GM23338 (cell line): ENCODE measurements around the gene PDK3. TPM values are rescaled to one million over a fixed set of nuclear protein-coding genes. Genes with fewer than 3 reads are reported as not detected.

ENCODE experiments used
- ATAC-seq: fragments of 200-7000 bp; cut with Tn5 transposase; 3 replicates; pipeline ENCODE4 v1.9.1; 2020
- DNase-seq: peaks from one replicate; pipeline ENCODE4 v3.0.0-alpha.2; 2015; ENCODE audit warnings: low spot score
- H2AFZ ChIP-seq: fragments of 200-600 bp; sonication (generic); 2 replicates; pipeline ENCODE4 v1.8.0; 2016; ENCODE audit warnings: antibody characterized with exemption, mild to moderate bottlenecking, moderate library complexity
- H3F3A ChIP-seq: fragments of 200-600 bp; sonication (generic); replicated peaks from 2 replicates; pipeline ENCODE4 v1.8.0; 2017; ENCODE audit warnings: antibody characterized with exemption, mixed run types, low read depth
- H3K27ac ChIP-seq: fragments of 200-600 bp; sonication (generic); 2 replicates; pipeline ENCODE4 v1.6.1; 2016; ENCODE audit warnings: low read depth
- H3K27me3 ChIP-seq: fragments of 200-600 bp; sonication (generic); 2 replicates; pipeline ENCODE4 v1.8.0; 2016; ENCODE audit warnings: mild to moderate bottlenecking, mixed run types, moderate library complexity; ENCODE audit not compliant: insufficient read depth
- H3K36me3 ChIP-seq: fragments of 200-600 bp; sonication (generic); 2 replicates; pipeline ENCODE4 v1.8.0; 2016; ENCODE audit warnings: mild to moderate bottlenecking; ENCODE audit not compliant: insufficient read depth
- H3K4me1 ChIP-seq: fragments of 200-600 bp; sonication (generic); 2 replicates; pipeline ENCODE4 v1.8.0; 2016; ENCODE audit warnings: mild to moderate bottlenecking, moderate library complexity; ENCODE audit not compliant: insufficient read depth
- H3K4me2 ChIP-seq: fragments of 200-600 bp; sonication (generic); 2 replicates; pipeline ENCODE4 v1.7.1; 2017; ENCODE audit warnings: mixed run types
- H3K4me3 ChIP-seq: fragments of 200-600 bp; sonication (generic); 2 replicates; pipeline ENCODE4 v1.6.1; 2016; ENCODE audit warnings: mixed run types
- H3K79me2 ChIP-seq: fragments of 200-600 bp; sonication (generic); replicated peaks from 2 replicates; pipeline ENCODE4 v1.8.0; 2017; ENCODE audit warnings: mild to moderate bottlenecking; ENCODE audit not compliant: insufficient read depth
- H3K9me2 ChIP-seq: fragments of 200-600 bp; sonication (generic); 2 replicates; pipeline ENCODE4 v1.8.0; 2017; ENCODE audit not compliant: insufficient read depth
- H4K20me1 ChIP-seq: fragments of 200-600 bp; sonication (generic); replicated peaks from 2 replicates; pipeline ENCODE4 v1.8.0; 2017; ENCODE audit warnings: mild to moderate bottlenecking; ENCODE audit not compliant: insufficient read depth
- H3K27ac Mint-ChIP-seq: 2 replicates; pipeline ENCODE4 v1.8.0; 2020; ENCODE audit warnings: inconsistent platforms, mild to moderate bottlenecking, moderate library complexity, mixed read lengths
- H3K27me3 Mint-ChIP-seq: 3 replicates; pipeline ENCODE4 v1.8.0; 2022; ENCODE audit warnings: low read depth, mild to moderate bottlenecking, moderate library complexity, mixed read lengths, inconsistent platforms; ENCODE audit not compliant: insufficient read depth, poor library complexity
- H3K36me3 Mint-ChIP-seq: 3 replicates; pipeline ENCODE4 v1.8.0; 2021; ENCODE audit warnings: low read depth, mild to moderate bottlenecking, inconsistent platforms, moderate library complexity, mixed read lengths
- H3K4me1 Mint-ChIP-seq: 3 replicates; pipeline ENCODE4 v1.8.0; 2020; ENCODE audit warnings: mild to moderate bottlenecking, inconsistent platforms, mixed read lengths
- H3K4me3 Mint-ChIP-seq: 3 replicates; pipeline ENCODE4 v1.8.0; 2021; ENCODE audit warnings: moderate library complexity, mild to moderate bottlenecking, inconsistent platforms, mixed read lengths
- H3K9me3 Mint-ChIP-seq: 3 replicates; pipeline ENCODE4 v1.8.0; 2020; ENCODE audit warnings: moderate library complexity, mild to moderate bottlenecking, inconsistent platforms, mixed read lengths
- CREB1 ChIP-seq: fragments of 250-450 bp; sonication (Bioruptor Pico); IDR thresholded peaks from 2 replicates; pipeline ENCODE4 v1.5.0; 2020; ENCODE audit warnings: low read depth, mild to moderate bottlenecking, moderate library complexity
- CTCF ChIP-seq, 2 experiments: fragments of 200-600 bp in 1 of 2; sonication (generic) in 1 of 2; conservative IDR thresholded peaks; 2 replicates each; pipeline versions ENCODE4 v1.5.1 to v1.6.1; 2016 to 2017; ENCODE audit warnings: antibody characterized with exemption in 2 of 2, low read depth in 2 of 2, mild to moderate bottlenecking in 2 of 2, moderate library complexity in 1 of 2
- ETS1 ChIP-seq: IDR thresholded peaks from 2 replicates; pipeline ENCODE4 v1.6.1; 2016; ENCODE audit warnings: antibody characterized with exemption
- EZH2 ChIP-seq: fragments of 200-600 bp; sonication (generic); IDR thresholded peaks from one replicate; pipeline ENCODE4 v1.8.0; 2017; ENCODE audit warnings: antibody characterized with exemption, mild to moderate bottlenecking, low read depth; ENCODE audit not compliant: unreplicated experiment
- JUNB ChIP-seq: IDR thresholded peaks from one replicate; pipeline ENCODE4 v1.6.1; 2016; ENCODE audit warnings: antibody characterized with exemption; ENCODE audit not compliant: unreplicated experiment
- NANOG ChIP-seq: IDR thresholded peaks from 2 replicates; pipeline ENCODE4 v1.6.1; 2016; ENCODE audit warnings: antibody characterized with exemption, borderline replicate concordance
- POLR2AphosphoS5 ChIP-seq: IDR thresholded peaks from 2 replicates; pipeline ENCODE4 v1.6.1; 2016; ENCODE audit warnings: antibody characterized with exemption, low read depth
- REST ChIP-seq: IDR thresholded peaks from one replicate; pipeline ENCODE4 v1.6.1; 2018; ENCODE audit warnings: antibody characterized with exemption; ENCODE audit not compliant: unreplicated experiment
- ZNF114 ChIP-seq: fragments of 250-450 bp; sonication (Bioruptor Pico); IDR thresholded peaks from 2 replicates; pipeline ENCODE4 v1.5.0; 2020; ENCODE audit warnings: mild to moderate bottlenecking, moderate library complexity
- ZNF331 ChIP-seq: fragments of 250-450 bp; sonication (Bioruptor Pico); IDR thresholded peaks from 2 replicates; pipeline ENCODE4 v1.5.0; 2020; ENCODE audit warnings: low read depth, mild to moderate bottlenecking, moderate library complexity
- polyA plus RNA-seq: library from polyadenylated mRNA; unstranded; fragments of >200 nt; fragmentation: Nextera tagmentation; extraction: Ambion mirVana; gene quantifications from 2 replicates; pipeline ENCODE4 v1.2.1, GENCODE V29; 2016
- total RNA-seq: library from RNA; depleted of rRNA; stranded (reverse); fragments of >200 nt; shearing (Covaris generic); gene quantifications from 2 replicates; pipeline ENCODE4 v1.2.3, GENCODE V29; 2014

Gene PDK3
- total and polyA plus RNA-seq, 2 experiments from 2014 or later: 35.7 to 51.2 TPM

- no peak for TF ChIP-seq REST
These were observed 41.0 kb downstream of the PDK3 start (continued) for GRCh38 chrX:24506082-24506481.

- Mint-ChIP-seq H3K27me3 (peaks cover 2% of the 10 kb centered on the region), H3K9me3 (no peaks in the 10 kb centered on the region; the same call in 2 of the 3 replicates), H3K36me3 (peaks cover 11% of the 10 kb centered on the region; the same call in 2 of the 3 replicates), H3K4me1 (no peaks in the 10 kb centered on the region; the same call in 2 of the 3 replicates), H3K27ac (no peak overlapping the region), H3K4me3 (no peak overlapping the region)
- Histone ChIP-seq H3F3A (no peaks in the 10 kb centered on the region), H3K79me2 (no peaks in the 10 kb centered on the region), H4K20me1 (no peaks in the 10 kb centered on the region), H3K36me3 (no peaks in the 10 kb centered on the region), H3K27me3 (no peaks in the 10 kb centered on the region), H3K9me2 (no peaks in the 10 kb centered on the region), H3K27ac (no peak overlapping the region), H3K4me2 (no peak overlapping the region), H3K4me3 (no peak overlapping the region), H3K4me1 (no peaks in the 10 kb centered on the region), H2AFZ (no peak overlapping the region)
- DNase-seq: no peak
- ATAC-seq: no peak
- TF ChIP-seq ZNF331: no peak
These were observed 43.3 kb downstream of the PDK3 start for GRCh38 chrX:24508375-24508774.

- DNase-seq (no peak), ATAC-seq (no peak)
- H3K79me2 ChIP-seq: no peaks in the 10 kb centered on the region
- no peak overlapping the region for H3K4me2 ChIP-seq
- H3K27ac ChIP-seq: no peak overlapping the region
- Mint-ChIP-seq H3K27ac (no peak overlapping the region), H3K4me3 (no peak overlapping the region), H3K27me3 (peaks cover 2% of the 10 kb centered on the region), H3K4me1 (peaks cover 5% of the 10 kb centered on the region; the same call in 2 of the 3 replicates), H3K36me3 (no peaks in the 10 kb centered on the region; the same call in 2 of the 3 replicates), H3K9me3 (no peaks in the 10 kb centered on the region)
- H3K36me3 ChIP-seq: no peaks in the 10 kb centered on the region
- H3K27me3 ChIP-seq: no peaks in the 10 kb centered on the region
- H2AFZ ChIP-seq: no peak overlapping the region
- no peaks in the 10 kb centered on the region for H3K4me1 ChIP-seq
- no peaks in the 10 kb centered on the region for H4K20me1 ChIP-seq
- no peaks in the 10 kb centered on the region for H3F3A ChIP-seq
- H3K4me3 ChIP-seq: no peak overlapping the region
- H3K9me2 ChIP-seq: no peaks in the 10 kb centered on the region
- TF ChIP-seq JUNB: no peak
- TF ChIP-seq REST: no peak
- TF ChIP-seq NANOG: no peak
- TF ChIP-seq ZNF114 (CRISPR knock-in tag): no peak
- TF ChIP-seq POLR2AphosphoS5: no peak
- no peak for TF ChIP-seq CREB1
- no peak for TF ChIP-seq ETS1
- TF ChIP-seq EZH2: no peak
- no peak for TF ChIP-seq ZNF331
- TF ChIP-seq CTCF (conservative IDR thresholded peaks at IDR 0.05; ENCODE audit: low read depth in 2 of 2): no peak
These were observed 48.3 kb downstream of the PDK3 start for GRCh38 chrX:24513416-24513815.
